ENCODE measurements around the gene PCDH9. TPM values are rescaled to one million over a fixed set of nuclear protein-coding genes. Genes with fewer than 3 reads are reported as not detected.
A peak's percentile ranks its signal among the peaks of the same experiment; 100 is the strongest.

The PCDH9 gene
- total and polyA plus RNA-seq, 2 of the 4 experiments (the other 2 are of a cell fraction), result 2.2 to 10.2 TPM

GRCh38 chr13:66530158-66530557 is 700.0 kb downstream of the PCDH9 start:
- no peak overlapping the region for H2BK15ac ChIP-seq (ENCODE audit: low read depth, low read length)
- H3K9me1 ChIP-seq (ENCODE audit: insufficient read depth, low read length), result no peaks in the 10 kb centered on the region
- no peaks in the 10 kb centered on the region for H3K27me3 ChIP-seq (ENCODE audit: control insufficient read depth, insufficient read depth, low read length)
- dilution Hi-C loops (cut with HindIII; ENCODE audit: low sequenced_read_pairs, unreplicated experiment), result no loop called here
- no peaks in the 10 kb centered on the region for H3K36me3 ChIP-seq (ENCODE audit: control insufficient read depth, insufficient read depth, low read length)
- H4K20me1 ChIP-seq (ENCODE audit: insufficient read depth, low read length), result no peaks in the 10 kb centered on the region
- TF ChIP-seq MAFK (IDR thresholded peaks at IDR 0.05; ENCODE audit: low read depth, low read length) (peak; percentile 48), RAD21 (IDR thresholded peaks at IDR 0.05; ENCODE audit: low read length) (no peak)
- no peak overlapping the region for H3K4me2 ChIP-seq (ENCODE audit: low read depth, low read length)
- H4K91ac ChIP-seq (ENCODE audit: insufficient read depth, low read depth, low read length), result no peak overlapping the region
- H3K23ac ChIP-seq (ENCODE audit: low read depth, low read length), result no peak overlapping the region
- BruUV-seq (replicated peaks), result no TSS peak
- intact Hi-C loops (cut with micrococcal nuclease), result no loop called here
- no peak overlapping the region for H3K27ac ChIP-seq (ENCODE audit: insufficient read depth, low read length)
- no peak overlapping the region for H2AFZ ChIP-seq (replicated peaks; ENCODE audit: low read length, poor library complexity)
- H4K8ac ChIP-seq (ENCODE audit: low read depth in 2 of 2, low read length in 2 of 2), result no peak overlapping the region
- no peak overlapping the region for H2BK120ac ChIP-seq (ENCODE audit: low read depth, low read length)
- H2AK5ac ChIP-seq (ENCODE audit: low read depth, low read length), result no peak overlapping the region
- no peak overlapping the region for H2BK5ac ChIP-seq (ENCODE audit: low read depth, low read length, poor library complexity, severe bottlenecking)
- no peak overlapping the region for H3K9ac ChIP-seq (ENCODE audit: low read depth, low read length)
- in situ Hi-C loops (cut with MboI; ENCODE audit: low sequenced_read_pairs), result no loop called here
- no peak overlapping the region for H3K56ac ChIP-seq (ENCODE audit: extremely low read depth, insufficient read depth, low read length)
- H2AK9ac ChIP-seq (replicated peaks; ENCODE audit: low read depth, low read length, poor library complexity), result no peak overlapping the region
- no peak overlapping the region for H3K4me3 ChIP-seq (ENCODE audit: insufficient read depth, low read depth, low read length)
- no peak overlapping the region for H3K18ac ChIP-seq (ENCODE audit: low read depth, low read length)
- H4K5ac ChIP-seq (ENCODE audit: low read depth, low read length), result no peak overlapping the region
- no CpG with 5 or more reads among the region's 1 CpG for WGBS, 2 experiments (ENCODE audit: extremely low coverage in 2 of 2, insufficient read length in 1 of 2)
- peaks cover 2% of the 10 kb centered on the region; the same call in 1 of the 2 replicates for H3K9me3 ChIP-seq (ENCODE audit: control insufficient read depth, insufficient read depth, low read length)
- CTCF ChIA-PET, result no interaction called here
- no peak overlapping the region for H3K4ac ChIP-seq (ENCODE audit: low read depth, low read length)
- no peak overlapping the region for H3K14ac ChIP-seq (replicated peaks; ENCODE audit: low read depth, low read length)
- DNase-seq (no peak), ATAC-seq (ENCODE audit: low read depth) (no peak)
- peaks cover 6% of the 10 kb centered on the region; the same call in 1 of the 2 replicates for H3K4me1 ChIP-seq (ENCODE audit: control insufficient read depth, insufficient read depth, low read length)
- H3K79me1 ChIP-seq (ENCODE audit: low read depth in 1 of 2, low read length in 2 of 2), result no peaks in the 10 kb centered on the region
- POLR2A ChIA-PET (ENCODE audit: unreplicated experiment), result no interaction called here
- H2BK20ac ChIP-seq (ENCODE audit: low read depth, low read length), result no peak overlapping the region

All from IMR-90 (cell line).